Testis (tissue), 2 donors: ENCODE results near the gene HES4.
"Not testable (repeated sequence)": the region's sequence is repeated elsewhere in the genome, so short reads cannot be mapped to it uniquely, and the experiment has no call there.

ENCODE experiments used
- CTCF ChIP-seq, 3 experiments: fragments of 450-650 bp in 2 of 3; fragments of 200-600 bp in 1 of 3; sonication (generic) in 1 of 3; IDR thresholded peaks; one replicate each; pipeline ENCODE4 v1.5.1; 2016 to 2019; ENCODE audit warnings: antibody characterized with exemption in 3 of 3, mild to moderate bottlenecking in 2 of 3, moderate library complexity in 1 of 3
- POLR2A ChIP-seq: fragments of 450-650 bp; IDR thresholded peaks from one replicate; pipeline ENCODE4 v1.6.1; 2017; ENCODE audit warnings: antibody characterized with exemption, mild to moderate bottlenecking, moderate library complexity

GRCh38 chr1:1017397-1018320 lies 17.8 kb upstream of the HES4 start:
- not testable (repeated sequence) for TF ChIP-seq CTCF (IDR thresholded peaks at IDR 0.05); POLR2A
